ENCODE results near the gene MICAL1.
A peak's percentile ranks its signal among the peaks of the same experiment; 100 is the strongest.
"Not testable (repeated sequence)": the region's sequence is repeated elsewhere in the genome, so short reads cannot be mapped to it uniquely, and the experiment has no call there.

MICAL1 gene

DNA sequence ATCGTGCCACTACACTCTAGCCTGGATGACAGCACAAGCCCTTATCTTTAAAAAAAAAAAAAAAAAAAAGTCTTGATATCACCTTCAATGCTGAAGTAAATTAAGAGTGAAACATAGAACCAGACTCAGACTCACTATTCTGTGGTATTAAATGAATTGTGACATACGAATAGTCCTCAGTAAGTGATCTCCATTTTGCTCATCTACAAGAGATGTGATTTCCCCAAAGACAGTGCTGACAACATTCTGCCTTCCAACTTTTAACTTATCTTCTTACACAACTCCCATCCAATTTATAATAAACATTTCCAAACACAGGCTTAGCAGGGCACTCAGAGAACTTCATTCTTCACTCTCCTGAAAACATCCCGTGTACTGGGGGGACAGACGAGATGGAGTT is 19.4 kb upstream of the MICAL1 start:
- DNase-seq: no peak

DNA sequence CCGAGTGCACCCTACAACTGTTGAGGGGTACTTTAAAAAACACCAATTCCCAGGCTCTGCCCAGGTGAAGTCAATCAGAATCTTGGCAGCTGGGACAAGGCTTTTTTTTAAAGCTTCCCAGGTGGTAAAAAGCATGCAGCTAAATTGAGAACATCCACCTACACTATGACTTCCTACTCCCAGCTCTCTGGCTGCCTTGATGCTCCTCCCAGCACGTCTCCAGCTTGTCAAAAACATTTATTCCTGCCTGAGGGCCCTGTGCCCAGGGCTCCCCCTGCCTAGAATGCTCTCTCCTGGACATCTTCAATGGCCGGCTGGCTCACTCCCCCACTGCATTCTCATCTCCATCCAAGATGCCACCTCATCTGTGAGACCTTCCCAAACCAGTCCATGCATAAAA is 17.5 kb upstream of the MICAL1 start:
- no peak for DNase-seq

DNA sequence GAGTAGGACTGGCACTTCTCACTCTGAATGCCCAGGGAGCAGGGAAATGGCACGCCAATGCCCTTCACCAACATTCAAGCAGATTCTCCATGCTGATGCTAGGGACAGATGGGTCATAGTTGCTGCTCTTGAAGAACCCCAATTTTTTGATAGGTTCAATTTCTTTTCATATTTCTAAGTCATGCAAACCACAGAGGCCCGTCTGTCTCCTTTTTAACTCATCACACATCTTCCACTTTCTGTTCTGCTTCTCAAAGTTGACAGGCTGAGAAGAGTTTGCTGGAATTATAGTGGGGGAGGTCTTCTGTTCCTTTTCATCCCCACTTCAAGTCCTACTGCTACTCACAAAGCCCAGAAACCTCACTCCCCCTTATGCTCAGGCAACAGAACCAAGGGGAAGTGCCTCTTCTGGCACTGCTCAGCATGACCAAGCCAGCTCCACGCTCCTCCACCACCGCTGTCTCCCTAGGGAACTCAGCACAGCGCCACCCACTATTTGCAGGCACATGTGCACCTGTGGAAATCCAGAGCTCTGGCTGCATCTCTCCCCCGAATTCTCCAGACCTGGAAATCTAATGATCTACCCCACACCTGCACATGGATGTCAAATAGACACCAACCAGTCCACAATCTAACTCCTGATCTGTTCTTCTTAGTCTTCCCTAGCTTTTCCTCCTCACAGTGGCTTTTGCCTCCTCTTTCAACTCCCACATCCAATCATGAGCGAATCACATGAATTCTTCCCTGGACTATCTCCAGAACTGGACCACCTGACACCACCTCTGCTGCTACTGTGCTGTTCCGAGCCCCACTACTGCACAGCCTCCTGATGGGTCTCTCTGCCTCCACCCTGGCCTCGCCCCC is 16.8 kb upstream of the MICAL1 start:
- DNase-seq: no peak

DNA sequence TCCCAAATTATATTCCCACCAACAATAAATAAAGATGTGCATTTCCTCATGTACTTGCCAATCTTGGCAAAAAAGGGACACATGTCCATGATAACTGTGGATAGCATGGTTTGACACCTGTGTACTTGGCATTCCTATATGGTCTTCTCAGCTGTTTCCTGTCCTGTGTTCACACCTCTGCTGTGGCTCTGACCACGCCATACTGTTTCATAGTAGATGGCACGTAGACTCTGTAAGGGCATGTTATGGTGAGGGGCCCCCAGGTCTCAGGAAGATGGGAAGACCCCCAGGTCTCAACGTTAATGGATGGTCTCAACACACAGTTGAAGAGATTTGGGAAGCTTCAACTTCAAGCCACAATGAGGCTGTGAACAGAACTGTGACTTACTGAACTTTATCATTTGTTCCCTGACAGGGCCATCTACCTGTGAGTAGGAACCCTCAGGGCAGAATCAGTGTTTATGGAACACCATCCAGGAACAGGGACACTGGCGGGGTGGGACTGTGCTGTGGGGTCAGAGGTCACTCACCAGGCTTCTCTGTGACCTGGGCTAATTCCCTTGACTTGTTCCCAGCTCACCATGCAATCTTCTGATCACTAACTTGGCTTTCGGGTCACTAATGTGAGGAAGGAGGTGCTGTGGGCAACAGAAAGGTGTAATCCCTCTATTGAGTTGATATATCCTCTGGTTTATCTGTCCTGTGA is 15.7 kb upstream of the MICAL1 start:
- no peak for DNase-seq

DNA sequence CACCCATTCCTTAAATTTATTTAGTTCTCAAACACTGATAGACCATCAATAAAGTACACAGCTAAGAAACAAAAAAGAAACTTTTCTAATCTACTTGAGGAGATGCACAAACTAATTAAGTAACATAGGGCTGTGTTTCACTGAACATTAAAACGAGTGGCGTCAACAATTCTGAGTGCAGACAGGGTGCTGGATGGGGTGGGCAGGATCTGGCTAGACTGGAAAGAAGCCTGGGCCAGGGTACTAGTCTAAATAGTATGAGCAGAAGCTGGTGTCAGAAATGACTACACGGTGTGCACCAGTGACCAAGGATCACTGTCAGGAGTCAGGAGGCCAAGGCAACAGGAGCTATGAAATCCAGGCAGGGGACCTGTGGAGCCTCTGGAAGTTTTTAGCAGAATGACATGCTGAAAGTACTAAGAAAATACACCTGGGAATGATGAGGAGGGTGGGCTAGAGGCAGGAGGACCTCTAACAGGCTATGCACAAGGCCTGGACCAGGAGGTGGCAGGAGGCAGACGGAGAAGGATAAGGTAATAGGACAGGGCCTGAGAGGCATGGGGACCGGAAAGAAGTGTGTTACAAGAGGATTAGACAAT is 14.1 kb upstream of the MICAL1 start:
- DNase-seq: no peak

DNA sequence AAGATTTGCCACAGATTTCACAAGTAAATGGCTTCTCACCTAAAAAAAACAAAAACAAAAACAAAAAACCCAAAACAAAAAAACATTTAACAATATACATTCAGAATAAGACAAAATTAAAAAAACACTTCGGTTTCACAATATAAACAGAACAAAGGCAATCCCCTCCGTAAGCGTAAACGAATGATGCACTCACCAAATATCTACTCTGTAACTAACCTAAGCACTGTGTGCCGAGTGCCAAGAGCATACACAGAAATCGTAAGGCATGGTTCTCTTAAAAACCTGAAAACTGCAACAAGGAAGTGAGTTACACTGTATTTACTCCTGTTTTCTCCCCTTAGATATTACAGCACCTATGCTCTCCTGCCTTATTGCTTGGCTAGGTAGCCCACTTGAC is 12.1 kb upstream of the MICAL1 start:
- no peak for DNase-seq

DNA sequence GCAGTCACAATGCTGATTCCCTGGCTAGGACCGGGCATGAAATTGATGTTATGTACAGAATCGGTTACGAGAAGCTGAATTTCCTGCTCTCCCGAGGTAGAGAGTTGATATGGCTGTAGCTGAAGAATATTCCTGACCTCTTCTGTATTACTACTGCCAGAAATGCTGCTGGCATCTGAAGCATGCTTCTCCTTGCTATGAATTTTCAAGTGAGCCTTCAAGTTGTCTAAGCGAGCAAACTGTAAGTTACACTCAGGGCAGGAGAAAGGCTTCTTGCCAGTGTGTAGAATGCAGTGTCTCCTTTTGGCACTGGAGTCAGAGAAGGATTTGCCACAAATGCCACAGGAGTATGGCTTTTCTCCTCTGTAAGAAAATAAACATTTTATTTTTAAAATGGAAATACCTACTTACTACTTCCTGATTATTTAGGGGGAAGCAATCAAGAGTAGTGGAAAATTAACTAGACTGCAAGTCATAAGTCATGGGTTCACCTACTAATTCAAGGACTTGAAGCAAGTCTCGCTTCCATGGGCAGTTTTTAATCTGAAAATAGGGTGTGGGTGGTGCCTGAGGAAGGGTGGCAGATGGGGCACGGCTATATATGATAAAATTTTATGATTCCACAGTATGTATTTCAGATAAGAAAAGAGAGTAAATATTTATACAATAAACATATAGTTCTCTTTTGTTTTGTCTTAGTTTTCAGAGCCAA is 10.8 kb upstream of the MICAL1 start:
- no peak for DNase-seq

DNA sequence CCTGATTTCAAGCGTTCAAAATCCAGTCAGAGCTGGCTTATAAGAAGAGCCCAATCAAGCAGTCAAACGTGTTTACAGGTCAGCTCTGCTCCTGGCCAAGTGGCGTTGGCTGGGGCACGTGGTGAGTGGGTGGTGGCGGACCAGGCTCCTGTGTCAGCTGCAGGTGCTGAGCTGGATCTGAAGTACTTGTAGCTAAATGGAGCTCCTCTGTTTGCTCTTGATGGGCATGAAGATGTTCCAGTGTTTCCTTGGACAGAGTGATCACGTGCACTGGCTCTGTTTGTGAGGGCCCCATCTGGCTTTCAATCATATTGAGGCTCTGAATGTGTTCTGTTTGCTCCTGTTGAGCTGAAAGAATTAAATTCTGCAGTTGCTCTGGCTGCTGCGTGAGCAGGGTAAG is 10.2 kb upstream of the MICAL1 start:
- DNase-seq: peak; percentile 54

DNA sequence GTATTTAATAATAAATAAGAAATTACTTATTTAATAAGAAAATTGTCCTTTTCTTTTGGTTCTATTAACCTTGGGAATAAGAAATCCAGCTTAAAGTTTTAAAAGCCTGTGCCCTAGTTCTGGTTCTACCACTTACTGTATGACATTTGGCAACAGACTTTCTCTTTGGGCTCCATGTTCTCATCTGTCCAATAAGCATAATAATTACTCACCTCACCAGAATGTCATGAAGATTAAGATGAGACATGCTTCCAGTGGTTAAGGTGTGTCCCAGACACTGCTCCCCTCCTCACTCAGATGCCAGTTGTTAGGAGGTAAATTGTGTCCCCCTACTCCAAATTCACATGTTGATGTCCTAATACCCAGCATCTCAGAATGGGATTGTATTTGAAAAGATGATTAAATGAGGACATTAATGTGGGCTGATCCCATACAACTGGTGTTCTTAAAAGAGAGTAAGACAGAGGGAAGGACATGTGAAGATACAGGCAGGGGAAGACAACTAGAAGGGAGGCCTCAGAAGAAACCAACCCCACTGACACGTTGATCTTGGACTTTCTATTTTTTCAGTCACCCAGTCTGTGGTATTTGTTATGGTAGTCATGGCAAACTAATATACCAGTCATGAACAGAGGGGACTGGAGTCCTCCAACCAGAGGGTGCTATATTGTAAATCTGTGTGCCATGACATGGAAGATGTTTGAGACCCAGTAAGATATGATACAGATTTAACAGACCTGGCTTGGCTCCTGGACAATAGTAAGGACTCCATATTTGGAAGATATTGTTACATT is 6.4 kb upstream of the MICAL1 start:
- DNase-seq: no peak

DNA sequence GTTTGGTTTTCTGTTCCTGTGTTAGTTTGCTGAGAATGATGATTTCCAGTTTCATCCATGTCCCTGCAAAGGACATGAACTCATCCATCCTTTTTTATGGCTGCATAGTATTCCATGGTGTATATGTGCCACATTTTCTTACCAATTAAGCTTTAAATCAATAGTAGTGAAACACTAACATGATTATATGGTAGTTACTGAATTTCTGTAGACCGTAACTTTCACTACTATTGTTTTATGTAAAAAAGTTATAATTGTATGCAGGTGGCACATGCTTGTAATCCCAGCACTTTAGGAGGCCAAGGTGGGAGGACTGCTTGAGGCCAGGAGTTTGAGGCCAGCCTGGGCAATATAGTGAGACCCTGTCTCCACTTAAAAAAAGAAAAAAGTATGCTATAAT is 5.6 kb upstream of the MICAL1 start:
- DNase-seq: not testable (repeated sequence)

DNA sequence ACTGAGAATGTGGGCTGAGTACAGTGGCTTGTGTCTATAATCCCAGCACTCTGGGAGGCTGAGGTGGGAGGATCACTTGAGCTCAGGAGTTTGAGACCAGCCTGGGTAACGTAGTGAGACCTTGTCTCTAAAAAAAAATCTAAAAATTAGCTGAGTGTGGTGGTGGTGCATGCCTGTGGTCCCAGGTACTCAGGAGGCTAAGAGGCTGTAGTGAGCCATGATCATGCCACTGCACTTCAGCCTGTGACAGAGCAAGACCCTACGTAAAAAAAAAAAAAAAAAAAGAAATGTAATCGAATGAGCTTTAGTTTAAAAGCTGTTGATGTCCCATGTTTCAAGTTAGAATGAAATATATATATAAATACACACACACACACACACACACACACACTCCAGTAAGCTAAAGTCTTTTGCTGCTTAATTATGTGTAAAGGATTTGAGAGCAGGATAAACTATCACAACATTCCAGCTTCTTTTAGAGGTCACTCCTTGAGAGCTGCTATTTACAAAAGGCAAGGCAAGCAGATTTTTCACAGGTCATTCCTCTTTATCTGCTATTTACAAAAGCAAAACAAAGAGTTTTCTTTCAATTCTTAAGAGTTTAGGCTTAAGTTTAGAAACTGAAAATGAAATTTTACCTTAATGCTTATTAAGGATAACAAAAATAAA is 4.7 kb upstream of the MICAL1 start:
- DNase-seq: no peak

DNA sequence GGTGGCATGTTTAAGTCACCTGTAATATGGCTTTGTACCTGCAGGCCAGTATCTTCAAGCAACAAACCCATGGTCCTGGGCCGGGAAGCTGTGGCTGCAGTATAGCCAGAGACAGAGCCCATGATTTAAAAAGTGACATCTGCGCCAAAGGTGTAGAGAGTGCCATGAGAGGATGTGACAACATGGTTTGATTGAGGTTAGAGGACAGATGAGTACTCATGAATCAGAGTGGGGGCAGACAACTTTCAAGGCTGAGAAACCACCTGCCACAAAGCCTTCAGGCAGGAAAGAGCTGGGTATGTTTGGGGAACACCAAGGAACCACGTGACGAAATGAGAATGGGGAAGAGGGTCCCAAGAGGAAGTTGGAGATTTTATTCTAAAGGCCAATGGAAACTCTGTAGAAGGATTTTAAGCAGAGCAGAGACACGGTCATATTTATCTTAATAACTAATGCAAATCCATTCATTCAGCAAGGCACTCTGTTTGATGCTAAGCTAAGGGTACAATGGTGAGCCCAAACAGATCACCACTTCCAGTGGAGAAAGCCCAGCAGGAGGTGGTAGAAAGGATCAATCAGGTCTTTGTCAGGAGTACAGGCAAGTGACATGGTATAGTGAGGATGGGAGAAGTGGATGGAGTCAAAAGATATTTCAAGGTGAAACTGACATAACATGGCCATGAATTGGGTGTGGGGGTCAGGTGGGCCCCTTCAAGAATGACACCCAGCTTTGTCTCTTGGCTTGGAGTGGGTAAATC is 3.4 kb upstream of the MICAL1 start:
- no peak for DNase-seq

DNA sequence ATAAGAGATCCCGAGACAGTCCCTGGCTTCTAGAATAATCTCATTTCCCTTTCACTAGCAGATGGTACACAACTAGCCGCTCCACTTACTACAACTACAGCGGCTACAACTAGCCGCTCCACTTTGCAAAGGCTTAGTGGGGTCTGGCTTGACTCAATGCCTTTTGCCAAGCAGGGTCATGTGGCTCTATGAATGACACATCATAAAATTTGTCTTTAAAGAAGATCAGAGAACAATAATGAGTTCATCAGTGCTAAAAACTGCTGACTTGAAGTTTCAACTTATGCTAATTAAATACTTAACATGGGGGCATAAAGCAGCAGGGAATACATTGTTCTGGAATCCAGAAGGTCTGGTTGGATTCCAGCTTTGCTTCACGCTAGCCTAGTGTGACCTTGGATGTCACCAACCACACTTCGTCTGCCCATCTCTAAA is 2.0 kb upstream of the MICAL1 start:
- DNase-seq: no peak

DNA sequence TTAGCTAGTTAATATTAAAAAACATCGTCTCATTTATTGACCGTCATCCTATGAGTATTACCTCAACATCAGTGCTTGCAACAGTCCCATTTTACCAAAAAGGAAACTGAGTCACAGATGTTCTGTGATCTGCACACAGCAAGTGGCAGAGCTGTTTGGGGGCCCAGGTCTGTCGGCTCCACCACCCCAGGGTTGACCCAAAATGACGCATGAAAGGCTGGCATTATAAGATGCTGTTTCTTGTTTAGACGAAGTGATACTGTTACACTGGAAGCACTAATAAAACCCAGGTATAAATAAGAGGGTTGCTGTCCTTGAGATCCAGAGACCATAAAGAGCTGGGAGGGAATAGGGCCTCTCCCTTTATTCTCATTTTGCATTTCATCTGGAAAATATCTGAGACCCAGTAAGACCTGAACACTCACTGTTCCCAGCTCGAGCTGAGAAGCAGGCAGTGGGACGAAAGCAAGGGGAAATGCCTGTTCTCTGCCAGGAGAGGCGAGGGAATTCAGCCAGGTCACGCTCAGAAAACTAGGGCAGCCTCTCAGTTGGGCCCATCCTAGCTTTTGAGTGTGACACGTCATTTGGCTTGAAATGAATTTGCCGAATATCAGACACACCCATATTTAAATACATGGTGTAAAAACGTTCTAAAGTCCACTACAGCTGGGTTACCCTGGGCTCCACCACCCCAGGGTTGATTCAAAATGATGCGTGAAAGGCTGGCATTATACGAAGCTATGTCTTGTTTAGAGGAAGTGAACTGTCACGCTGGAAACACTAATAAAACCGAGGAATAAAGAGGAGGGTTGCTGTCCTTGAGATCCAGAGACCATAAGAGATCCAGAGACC is 1.4 kb upstream of the MICAL1 start:
- DNase-seq: no peak

DNA sequence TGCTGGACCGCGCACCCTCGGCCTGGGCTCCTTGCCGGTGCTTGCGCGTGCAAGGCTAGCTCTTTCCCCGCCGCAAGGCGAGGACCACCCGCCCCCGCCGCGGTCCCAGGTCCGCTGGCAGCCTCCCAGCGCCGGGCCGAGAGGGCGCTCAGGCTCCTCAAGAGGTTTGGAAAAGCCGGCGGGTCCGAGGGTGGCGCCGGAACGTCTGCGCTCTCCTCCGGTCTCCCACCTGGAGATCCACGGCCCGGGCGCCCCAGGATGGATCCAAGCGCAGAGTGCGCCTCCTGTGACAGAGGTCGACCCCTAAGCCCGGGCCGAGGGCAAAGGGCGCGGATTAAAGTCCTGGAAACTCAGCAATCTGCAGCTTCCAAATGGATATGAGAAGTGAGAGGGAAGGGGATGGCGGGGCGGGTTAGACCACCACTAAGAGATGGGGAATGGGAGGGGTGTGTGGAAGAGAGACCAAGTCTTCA is 575 bp upstream of the MICAL1 start:
- DNase-seq: peak; percentile 67

DNA sequence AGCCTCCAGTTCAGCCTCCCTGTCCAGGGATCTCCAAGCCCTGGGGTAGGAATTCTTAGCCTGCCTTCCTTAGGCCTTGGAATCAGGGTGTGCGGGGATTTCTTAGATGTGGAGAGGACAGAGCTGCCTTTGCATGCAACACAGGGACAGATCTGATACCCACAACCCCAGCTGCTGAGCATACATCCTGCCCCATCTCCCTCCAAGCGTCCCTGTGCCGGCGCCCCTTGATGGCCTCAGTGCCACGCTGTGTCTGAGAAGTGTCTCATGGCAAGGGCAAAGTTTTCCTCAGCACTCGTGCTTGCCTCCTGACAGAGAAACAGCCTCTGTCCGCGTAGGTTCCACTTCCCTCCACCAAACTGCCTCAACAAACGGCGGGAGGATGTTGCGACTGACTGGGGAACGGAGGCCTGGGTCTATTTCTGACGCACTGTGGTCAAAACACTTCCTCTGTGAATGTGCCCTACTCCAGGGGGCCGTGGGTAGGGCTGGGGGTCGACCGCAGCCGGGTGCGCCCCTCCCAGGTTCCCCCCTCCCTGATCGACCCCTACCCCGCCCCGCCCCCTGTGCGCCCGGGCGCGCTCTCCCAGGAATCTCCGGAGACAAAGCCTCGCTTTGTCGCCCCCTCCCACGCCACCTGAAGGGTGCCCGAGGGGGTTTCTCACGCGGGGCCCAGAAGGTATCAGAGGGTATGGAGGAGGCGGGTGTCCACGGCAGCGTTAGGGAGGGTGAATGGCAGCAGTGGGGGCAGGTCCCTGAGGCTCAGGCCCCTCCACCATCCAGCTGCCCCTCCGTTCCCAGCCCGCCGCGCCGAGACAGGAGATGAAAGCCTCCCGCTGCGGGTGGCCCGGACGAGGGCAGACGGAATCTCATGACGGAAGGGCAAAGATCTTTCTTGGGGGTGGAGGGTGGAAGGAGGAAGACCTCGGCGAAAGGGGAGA is 806 bp downstream of the MICAL1 start:
- peak; percentile 31 for DNase-seq

DNA sequence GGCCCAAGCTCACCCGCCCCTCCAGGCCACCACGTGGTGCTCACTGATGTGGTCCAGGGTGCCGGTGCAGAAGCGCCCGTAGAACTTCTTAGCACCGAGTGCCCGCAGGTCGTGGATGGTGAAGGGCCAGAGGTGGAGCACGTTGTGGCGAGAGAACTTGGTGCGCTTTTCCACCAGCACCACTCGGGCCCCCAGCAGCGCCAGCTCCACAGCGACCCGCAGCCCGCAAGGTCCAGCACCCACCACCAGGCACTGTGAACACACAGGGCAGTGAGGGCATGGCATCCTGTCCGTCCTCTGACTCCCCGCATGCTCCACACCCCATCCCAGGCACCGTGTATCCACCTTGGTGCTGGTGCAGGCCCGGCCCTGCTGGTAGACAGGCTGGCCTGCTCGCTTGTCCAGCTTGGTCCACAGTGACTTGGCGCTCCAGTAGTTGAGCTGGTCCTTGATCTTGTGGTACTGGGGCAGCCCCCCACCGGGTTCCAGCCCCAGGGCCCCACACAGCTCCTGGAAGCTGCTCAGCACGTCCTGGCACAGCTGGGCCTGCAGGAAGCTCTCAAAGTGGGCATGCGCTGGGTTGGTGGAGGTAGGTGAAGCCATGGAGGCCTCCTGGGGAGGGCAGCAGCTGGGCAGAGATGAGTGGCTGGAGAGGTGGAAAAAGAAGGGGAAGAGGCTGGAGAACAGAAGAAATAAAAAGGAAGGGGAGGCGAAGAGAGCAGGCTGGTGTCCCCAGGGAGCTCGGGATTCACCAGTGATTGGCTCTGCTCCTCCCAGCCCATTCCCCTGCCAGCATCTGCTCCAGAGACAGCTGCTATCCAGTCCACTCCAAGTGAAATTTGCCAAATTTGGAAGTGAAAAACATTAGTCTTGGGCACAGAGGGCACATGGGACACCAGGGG is 1.7 kb downstream of the MICAL1 start:
- DNase-seq: peak; percentile 61

DNA sequence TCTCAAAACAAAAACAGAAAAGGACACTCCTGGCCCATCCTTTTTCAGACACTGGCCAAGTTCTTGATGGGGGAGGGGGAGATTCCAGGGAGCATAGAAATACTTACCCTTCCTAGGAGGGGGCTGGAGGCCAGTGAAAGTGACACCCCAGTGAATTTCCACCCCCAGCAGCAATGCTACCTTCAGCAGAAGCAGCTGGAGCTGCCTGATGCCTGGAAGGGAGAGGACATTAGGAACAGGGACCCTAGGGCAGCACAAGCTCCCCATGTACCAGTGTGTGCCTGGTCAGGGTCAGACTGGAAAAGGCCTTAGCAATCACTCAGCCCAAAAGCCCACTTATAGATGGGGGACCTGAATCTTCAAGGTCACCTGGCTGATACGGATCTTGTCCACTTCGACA is 2.4 kb downstream of the MICAL1 start:
- DNase-seq: no peak
